ENCODE measurements around the gene SLC2A10.

The SLC2A10 gene

DNA sequence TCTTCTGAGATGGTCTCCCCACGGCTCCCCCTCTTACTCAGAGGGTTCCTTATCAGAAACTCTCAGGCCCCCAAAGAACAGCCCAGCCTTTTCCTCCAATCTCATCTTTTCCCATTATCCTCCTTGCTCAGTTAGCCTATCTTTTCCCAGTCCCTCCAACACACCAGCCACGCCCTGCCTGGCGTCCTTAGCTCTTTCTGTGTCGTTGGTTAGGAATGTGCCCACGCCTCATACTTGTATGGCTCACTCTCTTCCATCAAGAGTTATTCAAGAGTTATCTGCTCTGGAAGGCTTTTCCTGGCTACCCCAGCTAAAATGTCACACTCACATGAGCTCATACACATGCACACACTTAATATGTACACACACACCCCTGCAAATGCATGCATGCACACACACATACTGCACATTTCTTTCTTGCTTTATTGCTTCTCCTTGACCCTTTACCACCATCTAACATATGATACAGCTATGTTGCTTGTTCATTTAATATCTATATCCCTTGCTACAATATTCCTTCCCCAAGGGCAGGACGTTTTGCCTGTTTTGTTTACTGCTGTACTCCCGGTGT is 37.6 kb downstream of the SLC2A10 start:
- TF ChIP-seq ISL1 (CRISPR knock-in tag; IDR thresholded peaks at IDR 0.05) (no peak), ZC3H10 (CRISPR knock-in tag; IDR thresholded peaks at IDR 0.05) (no peak), CSDC2 (CRISPR knock-in tag; IDR thresholded peaks at IDR 0.05) (no peak), BACH2 (CRISPR knock-in tag; IDR thresholded peaks at IDR 0.05; ENCODE audit: borderline replicate concordance) (no peak), GLIS3 (CRISPR knock-in tag; IDR thresholded peaks at IDR 0.05) (no peak), ZFP3 (CRISPR knock-in tag; IDR thresholded peaks at IDR 0.05) (no peak), ZNF70 (CRISPR knock-in tag; IDR thresholded peaks at IDR 0.05) (no peak), TSHZ2 (CRISPR knock-in tag; IDR thresholded peaks at IDR 0.05) (no peak), RARB (CRISPR knock-in tag; IDR thresholded peaks at IDR 0.05) (no peak), TOX (CRISPR knock-in tag; IDR thresholded peaks at IDR 0.05; ENCODE audit: borderline replicate concordance) (no peak), ZNF8 (CRISPR knock-in tag; IDR thresholded peaks at IDR 0.05) (no peak)
- TF ChIP-seq, protein P1, sequence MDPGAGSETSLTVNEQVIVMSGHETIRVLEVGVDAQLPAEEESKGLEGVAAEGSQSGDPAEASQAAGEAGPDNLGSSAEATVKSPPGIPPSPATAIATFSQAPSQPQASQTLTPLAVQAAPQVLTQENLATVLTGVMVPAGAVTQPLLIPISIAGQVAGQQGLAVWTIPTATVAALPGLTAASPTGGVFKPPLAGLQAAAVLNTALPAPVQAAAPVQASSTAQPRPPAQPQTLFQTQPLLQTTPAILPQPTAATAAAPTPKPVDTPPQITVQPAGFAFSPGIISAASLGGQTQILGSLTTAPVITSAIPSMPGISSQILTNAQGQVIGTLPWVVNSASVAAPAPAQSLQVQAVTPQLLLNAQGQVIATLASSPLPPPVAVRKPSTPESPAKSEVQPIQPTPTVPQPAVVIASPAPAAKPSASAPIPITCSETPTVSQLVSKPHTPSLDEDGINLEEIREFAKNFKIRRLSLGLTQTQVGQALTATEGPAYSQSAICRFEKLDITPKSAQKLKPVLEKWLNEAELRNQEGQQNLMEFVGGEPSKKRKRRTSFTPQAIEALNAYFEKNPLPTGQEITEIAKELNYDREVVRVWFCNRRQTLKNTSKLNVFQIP (CRISPR knock-in tag; IDR thresholded peaks at IDR 0.05; ENCODE audit: borderline replicate concordance, low read depth), result no peak
- TF ChIP-seq, protein P2, sequence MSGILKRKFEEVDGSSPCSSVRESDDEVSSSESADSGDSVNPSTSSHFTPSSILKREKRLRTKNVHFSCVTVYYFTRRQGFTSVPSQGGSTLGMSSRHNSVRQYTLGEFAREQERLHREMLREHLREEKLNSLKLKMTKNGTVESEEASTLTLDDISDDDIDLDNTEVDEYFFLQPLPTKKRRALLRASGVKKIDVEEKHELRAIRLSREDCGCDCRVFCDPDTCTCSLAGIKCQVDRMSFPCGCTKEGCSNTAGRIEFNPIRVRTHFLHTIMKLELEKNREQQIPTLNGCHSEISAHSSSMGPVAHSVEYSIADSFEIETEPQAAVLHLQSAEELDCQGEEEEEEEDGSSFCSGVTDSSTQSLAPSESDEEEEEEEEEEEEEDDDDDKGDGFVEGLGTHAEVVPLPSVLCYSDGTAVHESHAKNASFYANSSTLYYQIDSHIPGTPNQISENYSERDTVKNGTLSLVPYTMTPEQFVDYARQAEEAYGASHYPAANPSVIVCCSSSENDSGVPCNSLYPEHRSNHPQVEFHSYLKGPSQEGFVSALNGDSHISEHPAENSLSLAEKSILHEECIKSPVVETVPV (CRISPR knock-in tag; IDR thresholded peaks at IDR 0.05), result no peak
- ATAC-seq, result peak; percentile 56

DNA sequence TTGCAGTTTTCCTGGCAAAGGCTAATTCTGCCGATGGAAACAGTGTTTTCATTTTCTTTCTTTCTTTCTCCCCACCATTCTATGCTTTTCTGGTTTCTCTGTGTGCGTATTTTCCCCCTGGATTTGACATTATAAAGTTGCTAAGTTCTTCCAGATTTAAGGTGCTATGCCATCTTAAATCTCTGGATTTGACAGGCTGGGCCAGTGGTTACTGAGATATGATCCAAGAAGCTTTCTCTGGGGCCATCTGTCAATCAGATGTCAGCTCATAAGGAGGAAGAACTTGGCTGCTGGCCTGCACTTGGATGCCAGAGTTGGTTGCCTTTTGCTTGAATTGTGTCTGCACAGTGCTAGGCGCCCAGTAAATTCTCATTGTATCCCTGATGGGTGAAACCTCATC is 39.7 kb downstream of the SLC2A10 start:
- no peak for TF ChIP-seq GLIS3 (CRISPR knock-in tag; IDR thresholded peaks at IDR 0.05)
- no peak for ATAC-seq

DNA sequence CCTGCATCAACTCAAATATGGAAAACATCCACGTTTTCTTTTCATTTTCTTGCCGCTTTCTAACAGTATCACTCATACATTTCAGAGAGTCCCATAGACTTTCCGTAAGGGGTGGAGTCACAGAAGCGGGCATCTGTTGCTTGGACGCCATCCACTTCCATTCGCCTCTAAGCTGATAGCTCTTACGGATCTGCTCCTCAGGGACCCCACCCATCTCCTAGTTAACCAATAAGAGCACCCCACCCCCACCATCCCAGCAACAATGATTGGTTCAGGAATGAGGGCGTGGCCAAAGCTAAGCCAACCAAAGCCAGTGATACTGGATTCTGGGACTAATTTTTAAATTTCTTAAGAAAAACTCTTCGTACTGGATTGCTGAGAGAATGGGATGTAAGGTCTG is 42.4 kb downstream of the SLC2A10 start:
- ATAC-seq, result no peak

DNA sequence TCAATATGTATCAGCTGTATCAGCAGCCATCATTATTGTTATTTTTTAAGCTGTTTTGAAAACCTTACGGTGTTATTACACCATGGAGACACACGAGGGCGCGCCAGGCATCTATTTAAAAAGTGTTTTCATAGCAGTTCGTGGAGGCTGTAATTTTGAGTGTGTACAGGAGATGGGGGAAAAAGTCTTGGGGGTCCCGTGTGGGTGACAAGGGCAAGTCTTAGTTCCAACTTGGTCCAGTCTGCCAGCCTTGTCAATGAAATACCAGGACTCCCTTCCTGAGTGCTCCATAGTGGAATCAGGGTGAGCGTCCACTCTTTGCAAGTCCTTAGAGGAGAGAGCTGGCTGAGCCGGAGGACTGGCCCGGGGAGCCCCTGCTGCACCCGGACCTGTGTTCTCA is 43.3 kb downstream of the SLC2A10 start:
- TF ChIP-seq, protein P1 (CRISPR knock-in tag; IDR thresholded peaks at IDR 0.05; ENCODE audit: borderline replicate concordance, low read depth), result no peak
- TF ChIP-seq ZFP30 (CRISPR knock-in tag; IDR thresholded peaks at IDR 0.05) (no peak), CREB5 (CRISPR knock-in tag; IDR thresholded peaks at IDR 0.05; ENCODE audit: low read depth) (no peak), SNAI2 (CRISPR knock-in tag; IDR thresholded peaks at IDR 0.05) (no peak), ISL1 (CRISPR knock-in tag; IDR thresholded peaks at IDR 0.05) (no peak), ZNF70 (CRISPR knock-in tag; IDR thresholded peaks at IDR 0.05) (no peak), ZNF8 (CRISPR knock-in tag; IDR thresholded peaks at IDR 0.05) (no peak), TCF4 (CRISPR knock-in tag; IDR thresholded peaks at IDR 0.05; ENCODE audit: borderline replicate concordance) (no peak), CSDC2 (CRISPR knock-in tag; IDR thresholded peaks at IDR 0.05) (no peak), ZFP3 (CRISPR knock-in tag; IDR thresholded peaks at IDR 0.05) (no peak)
- TF ChIP-seq, protein P2 (CRISPR knock-in tag; IDR thresholded peaks at IDR 0.05), result no peak
- peak; percentile 60 for ATAC-seq

More for the DNA sequence above, 42.4 kb downstream of the SLC2A10 start:
- TF ChIP-seq ZNF8 (CRISPR knock-in tag; IDR thresholded peaks at IDR 0.05), result no peak
- no peak for TF ChIP-seq TOX (CRISPR knock-in tag; IDR thresholded peaks at IDR 0.05; ENCODE audit: borderline replicate concordance)
- TF ChIP-seq ZNF565 (CRISPR knock-in tag; conservative IDR thresholded peaks at IDR 0.05; ENCODE audit: low read depth), result no peak
- TF ChIP-seq ZNF70 (CRISPR knock-in tag; IDR thresholded peaks at IDR 0.05), result no peak
- TF ChIP-seq ZC3H10 (CRISPR knock-in tag; IDR thresholded peaks at IDR 0.05), result no peak
- TF ChIP-seq, protein P1 (CRISPR knock-in tag; IDR thresholded peaks at IDR 0.05; ENCODE audit: borderline replicate concordance, low read depth), result no peak
- TF ChIP-seq BACH2 (CRISPR knock-in tag; IDR thresholded peaks at IDR 0.05; ENCODE audit: borderline replicate concordance), result no peak
- TF ChIP-seq PPARA (CRISPR knock-in tag; IDR thresholded peaks at IDR 0.05; ENCODE audit: borderline replicate concordance), result no peak

Measured in SK-N-SH treated with all-trans-retinoic acid at 6 μM for 48 hours (cell line).